Kidney capillary endothelial cell (primary cell): ENCODE data around the gene CCNA1.

Source experiments
- DNase-seq: peaks from one replicate; pipeline ENCODE4 v3.0.0-alpha.2; 2018; ENCODE audit warnings: low spot score

CCNA1 gene

DNA sequence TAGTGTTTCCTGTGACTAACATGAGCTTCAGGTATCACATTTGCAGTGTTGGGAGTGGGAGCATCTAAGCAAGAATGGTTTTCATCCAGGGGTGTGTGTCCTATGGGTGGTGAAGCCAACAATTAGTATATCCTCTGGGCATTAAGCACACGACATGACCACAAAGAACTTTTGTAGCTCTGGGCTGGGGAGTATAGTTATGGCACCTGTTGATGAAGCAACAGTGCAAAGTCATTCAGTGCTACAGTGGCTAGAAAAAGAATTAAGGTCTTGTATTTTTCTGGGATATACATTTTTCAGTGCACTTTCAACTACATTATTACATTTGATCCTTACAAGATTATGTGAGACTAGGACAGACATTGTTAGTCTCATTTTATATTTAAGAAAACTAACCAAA is 21.8 kb downstream of the CCNA1 start:
- DNase-seq, result no peak

- no peak for DNase-seq
Measured at GRCh38 chr13:36454987-36455386, 22.7 kb downstream of the CCNA1 start.

DNA sequence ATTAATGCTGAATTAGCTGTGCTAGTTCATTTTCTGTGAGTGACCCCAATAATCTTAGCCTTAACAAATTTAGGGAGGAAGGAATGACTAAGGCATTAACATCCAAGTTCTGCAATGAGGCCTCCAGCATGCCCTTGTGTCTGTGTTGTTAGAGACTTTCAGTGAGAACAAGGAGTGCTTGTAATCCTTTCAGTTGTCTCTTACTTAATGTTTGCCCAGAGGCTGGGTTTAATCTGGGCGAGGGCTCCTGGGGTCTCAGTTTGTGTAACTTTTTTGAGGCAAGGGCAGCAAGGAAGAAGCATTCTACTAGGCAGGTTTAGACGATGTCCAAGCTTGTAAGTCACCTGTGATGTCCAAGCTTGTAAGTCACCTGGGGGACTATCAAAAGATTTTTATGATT is 24.3 kb downstream of the CCNA1 start:
- no peak for DNase-seq

DNA sequence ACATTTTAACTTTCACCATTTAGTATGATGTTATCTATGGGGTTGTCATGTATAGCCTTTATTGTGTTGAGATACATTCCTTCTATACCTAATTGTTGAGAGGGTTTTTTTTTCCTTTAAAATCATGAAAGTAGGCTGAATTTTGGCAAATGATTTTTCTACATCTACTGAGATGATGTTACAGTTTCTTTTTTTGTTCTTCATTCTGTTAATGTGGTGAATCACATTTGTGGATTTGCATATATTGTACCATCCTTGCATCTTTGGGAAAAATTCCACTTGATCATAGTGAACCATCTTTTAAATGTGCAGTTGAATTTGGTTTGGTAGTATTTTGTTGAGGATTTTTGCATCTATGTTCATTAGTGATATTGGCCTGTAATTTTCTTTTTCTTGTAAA is 29.2 kb downstream of the CCNA1 start:
- no peak for DNase-seq

DNA sequence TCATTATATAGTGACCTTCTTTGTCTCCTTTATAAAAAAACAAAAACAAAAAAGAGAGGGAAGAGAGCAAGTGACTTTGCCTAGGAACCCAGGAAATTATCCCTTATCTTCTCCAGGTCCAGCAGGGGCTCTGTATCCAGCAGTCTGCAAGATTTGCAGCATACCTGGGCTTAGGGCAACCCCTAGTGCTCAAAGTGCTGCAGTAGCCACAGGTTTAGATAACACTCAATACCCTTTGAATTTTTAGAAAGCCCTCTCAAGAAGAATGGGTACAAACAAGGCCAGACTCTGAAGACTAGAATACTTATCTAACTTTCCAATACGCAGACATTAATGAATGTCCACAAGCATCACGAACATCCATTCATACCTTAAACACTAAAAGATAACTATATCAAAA is 43.2 kb downstream of the CCNA1 start:
- no peak for DNase-seq

DNA sequence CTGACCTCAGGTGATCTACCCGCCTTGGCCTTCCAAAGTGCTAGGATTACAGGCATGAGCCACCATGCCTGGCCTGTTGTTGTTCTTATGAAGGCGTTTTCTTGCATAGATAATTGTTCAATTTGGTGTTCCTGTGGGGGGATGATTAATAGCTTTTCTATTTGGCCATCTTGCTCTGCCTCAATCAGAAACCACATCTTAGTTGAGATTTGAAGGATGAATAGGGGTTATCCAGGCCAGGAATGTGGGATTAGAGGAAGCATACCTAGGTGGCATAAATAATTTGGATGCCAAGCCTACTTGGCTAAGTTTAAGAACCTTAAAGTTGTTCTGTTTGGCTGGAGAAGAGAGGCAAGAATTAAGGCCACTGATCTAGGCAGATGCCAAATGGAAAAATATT is 44.4 kb downstream of the CCNA1 start:
- no peak for DNase-seq

- no peak for DNase-seq
Measured at GRCh38 chr13:36480726-36481427, 48.6 kb downstream of the CCNA1 start.

DNA sequence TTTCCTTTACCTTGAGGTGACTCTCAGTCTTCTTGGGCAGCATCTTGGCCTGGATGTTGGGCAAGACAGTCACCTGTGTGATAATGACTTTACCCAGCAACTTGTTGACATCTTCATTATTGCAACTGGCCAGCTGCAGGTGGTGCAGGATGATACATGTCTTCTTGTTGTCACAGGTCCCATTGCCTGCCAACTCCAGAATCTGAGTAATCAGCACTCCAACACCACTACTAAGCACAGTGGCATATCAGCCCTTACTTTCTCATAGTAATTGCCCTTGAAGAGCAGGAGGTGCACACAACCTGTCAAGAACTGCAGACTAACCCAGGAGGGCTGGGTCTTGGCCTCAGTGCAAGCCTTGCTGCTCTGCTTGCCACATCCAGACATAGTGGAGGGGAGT is 57.8 kb downstream of the CCNA1 start:
- DNase-seq, result no peak
